Dermis microvascular lymphatic vessel endothelial cell (primary cell): ENCODE results near the gene FADS2. TPM values are rescaled to one million over a fixed set of nuclear protein-coding genes. Genes with fewer than 3 reads are reported as not detected.
A peak's percentile ranks its signal among the peaks of the same experiment; 100 is the strongest.

Experiments used
- DNase-seq, 2 donors: peaks; one replicate each; pipeline versions ENCODE4 v3.0.0 to v3.0.0-alpha.2; 2010; ENCODE audit warnings: low read depth in 2 of 2
- total RNA-seq: library from RNA; depleted of rRNA; stranded (reverse); fragments of >200 nt; gene quantifications from 2 replicates; pipeline ENCODE4 v1.2.1, GENCODE V29; 2014

Gene FADS2
- total RNA-seq, 1 donor from 2014 or later, result 114 TPM

GRCh38 chr11:61795876-61796526 lies 32.1 kb upstream of the FADS2 start:
- no peak for DNase-seq

- peak; percentile 86 to 89 for DNase-seq
These were observed 30.7 kb upstream of the FADS2 start for GRCh38 chr11:61797263-61797944.

- DNase-seq, result no peak
These were observed 28.3 kb upstream of the FADS2 start for GRCh38 chr11:61799665-61800284.

- no peak for DNase-seq
These were observed 27.5 kb upstream of the FADS2 start for GRCh38 chr11:61800331-61801281.

GRCh38 chr11:61802605-61803004 lies 25.5 kb upstream of the FADS2 start:
- DNase-seq, result no peak

GRCh38 chr11:61803889-61804647 lies 24.0 kb upstream of the FADS2 start:
- no peak for DNase-seq

- no peak for DNase-seq
These were observed 23.0 kb upstream of the FADS2 start for GRCh38 chr11:61805146-61805545.

- no peak for DNase-seq
These were observed 21.3 kb upstream of the FADS2 start for GRCh38 chr11:61806785-61807184.

GRCh38 chr11:61810671-61811175 lies 17.4 kb upstream of the FADS2 start:
- no peak for DNase-seq

GRCh38 chr11:61811831-61812230 lies 16.3 kb upstream of the FADS2 start:
- DNase-seq, result no peak

GRCh38 chr11:61812736-61813411 lies 15.2 kb upstream of the FADS2 start:
- DNase-seq, result no peak

- peak in 1 of 2 donors; percentile 54 for DNase-seq
These were observed 13.7 kb upstream of the FADS2 start for GRCh38 chr11:61814247-61814957.

GRCh38 chr11:61814958-61815789 lies 12.9 kb upstream of the FADS2 start:
- DNase-seq, result peak; percentile 95 to 98

- peak in 1 of 2 donors; percentile 77 for DNase-seq
These were observed 12.0 kb upstream of the FADS2 start for GRCh38 chr11:61815790-61816735.

GRCh38 chr11:61816736-61817455 lies 11.2 kb upstream of the FADS2 start, which contains the start of gene FADS1:
TSS of gene FADS1 (minus strand) at chr11:61817003. CDS start at chr11:61816929, 74 bp downstream.
- DNase-seq, result peak; percentile 81 to 97

GRCh38 chr11:61817471-61818202 lies 10.5 kb upstream of the FADS2 start:
- DNase-seq, result no peak
